Neural progenitor cell (in vitro differentiated cells): ENCODE measurements around the gene KASH5. TPM values are rescaled to one million over a fixed set of nuclear protein-coding genes. Genes with fewer than 3 reads are reported as not detected.
"Not testable (repeated sequence)": the region's sequence is repeated elsewhere in the genome, so short reads cannot be mapped to it uniquely, and the experiment has no call there.

ENCODE experiments used
- DNase-seq: peaks from one replicate; pipeline ENCODE4 v3.0.0-alpha.2; 2016; ENCODE audit warnings: low spot score
- H2AFZ ChIP-seq: fragments of 200-600 bp; sonication (generic); replicated peaks from 2 replicates; pipeline ENCODE4 v1.6.1; 2016; ENCODE audit warnings: antibody characterized with exemption
- H3F3A ChIP-seq: fragments of 200-600 bp; sonication (generic); 2 replicates; pipeline ENCODE4 v1.6.1; 2016; ENCODE audit warnings: antibody characterized with exemption, low read depth
- H3K27ac ChIP-seq: fragments of 200-600 bp; sonication (generic); 2 replicates; pipeline ENCODE4 v1.5.1; 2016; ENCODE audit warnings: mild to moderate bottlenecking
- H3K27me3 ChIP-seq: fragments of 200-600 bp; sonication (generic); 2 replicates; pipeline ENCODE4 v1.6.1; 2016; ENCODE audit warnings: mild to moderate bottlenecking, moderate library complexity
- H3K36me3 ChIP-seq: fragments of 200-600 bp; sonication (generic); 2 replicates; pipeline ENCODE4 v1.5.1; 2016
- H3K4me1 ChIP-seq: fragments of 200-600 bp; sonication (generic); 2 replicates; pipeline ENCODE4 v1.6.1; 2016; ENCODE audit warnings: mixed run types
- H3K4me2 ChIP-seq: fragments of 200-600 bp; sonication (generic); 2 replicates; pipeline ENCODE4 v1.6.1; 2016
- H3K4me3 ChIP-seq: fragments of 200-600 bp; sonication (generic); 2 replicates; pipeline ENCODE4 v1.5.1; 2016
- H3K79me2 ChIP-seq: fragments of 200-600 bp; sonication (generic); 2 replicates; pipeline ENCODE4 v1.6.1; 2016; ENCODE audit warnings: low read depth
- H3K9ac ChIP-seq: fragments of 200-600 bp; sonication (generic); 2 replicates; pipeline ENCODE4 v1.6.1; 2016
- H3K9me3 ChIP-seq: fragments of 200-600 bp; sonication (generic); 2 replicates; pipeline ENCODE4 v1.5.1; 2016; ENCODE audit warnings: low read depth
- H4K20me1 ChIP-seq: fragments of 200-600 bp; sonication (generic); 2 replicates; pipeline ENCODE4 v1.6.1; 2016; ENCODE audit warnings: low read depth
- H3K27ac Mint-ChIP-seq: 3 replicates; pipeline ENCODE4 v1.8.0; 2021; ENCODE audit warnings: mixed read lengths
- H3K27me3 Mint-ChIP-seq: 2 replicates; pipeline ENCODE4 v1.8.0; 2022; ENCODE audit warnings: low read depth, mild to moderate bottlenecking, inconsistent platforms, moderate library complexity, mixed read lengths; ENCODE audit not compliant: insufficient read depth
- H3K36me3 Mint-ChIP-seq: 3 replicates; pipeline ENCODE4 v1.8.0; 2021; ENCODE audit warnings: mixed read lengths
- H3K4me1 Mint-ChIP-seq: 3 replicates; pipeline ENCODE4 v1.8.0; 2021; ENCODE audit warnings: mixed read lengths
- H3K4me3 Mint-ChIP-seq: 3 replicates; pipeline ENCODE4 v1.8.0; 2021; ENCODE audit warnings: mild to moderate bottlenecking, moderate library complexity, mixed read lengths
- H3K9me3 Mint-ChIP-seq: 3 replicates; pipeline ENCODE4 v1.8.0; 2020; ENCODE audit warnings: mixed read lengths
- CTCF ChIP-seq: fragments of 200-600 bp; sonication (generic); IDR thresholded peaks from 2 replicates; pipeline ENCODE4 v1.5.1; 2017; ENCODE audit warnings: antibody characterized with exemption, mild to moderate bottlenecking
- EZH2 ChIP-seq: fragments of 200-600 bp; sonication (generic); IDR thresholded peaks from 2 replicates; pipeline ENCODE4 v1.6.1; 2017; ENCODE audit warnings: antibody characterized with exemption, mild to moderate bottlenecking, moderate library complexity
- EZH2phosphoT487 ChIP-seq: fragments of 200-600 bp; sonication (generic); IDR thresholded peaks from 2 replicates; pipeline ENCODE4 v1.6.1; 2017; ENCODE audit warnings: antibody characterized with exemption
- total RNA-seq: library from RNA; depleted of rRNA; stranded (reverse); fragments of >200 nt; gene quantifications from 2 replicates; pipeline ENCODE4 v1.2.3, GENCODE V29; 2015; ENCODE audit warnings: low replicate concordance

Gene KASH5
- total RNA-seq, 1 donor from 2014 or later = not detected

- peaks cover 4% of the 10 kb centered on the region for H3K36me3 Mint-ChIP-seq
- TF ChIP-seq CTCF = peak; percentile 74
- no peak for TF ChIP-seq EZH2
- no peak for TF ChIP-seq EZH2phosphoT487
- peak overlapping the region; percentile 79 for H3K4me2 ChIP-seq
- no peaks in the 10 kb centered on the region for H3K9me3 Mint-ChIP-seq
- no peak overlapping the region for H3K27ac Mint-ChIP-seq
- H3K9me3 ChIP-seq = no peaks in the 10 kb centered on the region
- no peak overlapping the region for H3K9ac ChIP-seq
- peak; percentile 99 for DNase-seq
- H2AFZ ChIP-seq = peak overlapping the region; percentile 78
- peaks cover 47% of the 10 kb centered on the region for H3K27me3 Mint-ChIP-seq
- H3K27me3 ChIP-seq = peaks cover 42% of the 10 kb centered on the region
- H3K4me3 ChIP-seq = peak overlapping the region; percentile 59
- H3K36me3 ChIP-seq = no peaks in the 10 kb centered on the region
- H4K20me1 ChIP-seq = peaks cover 10% of the 10 kb centered on the region
- peaks cover 19% of the 10 kb centered on the region for H3K4me1 Mint-ChIP-seq
- H3K4me3 Mint-ChIP-seq = peak overlapping the region; percentile 85
- peaks cover 8% of the 10 kb centered on the region for H3K4me1 ChIP-seq
- peaks cover 53% of the 10 kb centered on the region for H3F3A ChIP-seq
- no peak overlapping the region for H3K27ac ChIP-seq
- no peaks in the 10 kb centered on the region for H3K79me2 ChIP-seq
Observed at GRCh38 chr19:49443366-49444099, 55.5 kb downstream of the KASH5 start.

GRCh38 chr19:49444100-49444700 lies 56.2 kb downstream of the KASH5 start:
- peak; percentile 11 for TF ChIP-seq EZH2
- H3K27ac Mint-ChIP-seq, H3K4me3 ChIP-seq, DNase-seq, H3K4me2 ChIP-seq, H3K36me3 ChIP-seq, H3K27ac ChIP-seq, H3K4me1 ChIP-seq, H3K9me3 ChIP-seq, H3K36me3 Mint-ChIP-seq, H3K9me3 Mint-ChIP-seq, H3K79me2 ChIP-seq, H2AFZ ChIP-seq, H3K9ac ChIP-seq: not testable (repeated sequence)
- peak overlapping the region; percentile 85 for H3K4me3 Mint-ChIP-seq
- peaks cover 21% of the 10 kb centered on the region for H3K4me1 Mint-ChIP-seq
- Histone ChIP-seq H3K27me3 (peaks cover 35% of the 10 kb centered on the region), H4K20me1 (peaks cover 11% of the 10 kb centered on the region), H3F3A (peaks cover 54% of the 10 kb centered on the region)
- peaks cover 41% of the 10 kb centered on the region for H3K27me3 Mint-ChIP-seq

GRCh38 chr19:49445997-49446396 lies 57.9 kb downstream of the KASH5 start:
- Histone ChIP-seq H3K9ac (no peak overlapping the region), H3K4me2 (no peak overlapping the region), H3K79me2 (peaks cover 21% of the 10 kb centered on the region), H4K20me1 (peaks cover 5% of the 10 kb centered on the region), H3K27ac (no peak overlapping the region), H3K27me3 (peaks cover 17% of the 10 kb centered on the region), H3K36me3 (no peaks in the 10 kb centered on the region), H2AFZ (no peak overlapping the region), H3F3A (peaks cover 48% of the 10 kb centered on the region), H3K4me1 (peaks cover 13% of the 10 kb centered on the region), H3K9me3 (no peaks in the 10 kb centered on the region), H3K4me3 (no peak overlapping the region)
- TF ChIP-seq EZH2phosphoT487 (no peak), EZH2 (no peak), CTCF (no peak)
- Mint-ChIP-seq H3K27me3 (peaks cover 23% of the 10 kb centered on the region), H3K27ac (peak overlapping the region; percentile 81), H3K4me3 (no peak overlapping the region), H3K4me1 (peaks cover 20% of the 10 kb centered on the region), H3K36me3 (peaks cover 9% of the 10 kb centered on the region), H3K9me3 (no peaks in the 10 kb centered on the region)
- no peak for DNase-seq
